HG03571 (cell line): ENCODE measurements around the gene ARHGEF28.

ENCODE experiments used
- ATAC-seq: cut with Tn5 transposase; IDR thresholded peaks from one replicate; pipeline ENCODE4 v1.9.1; 2021; ENCODE audit not compliant: unreplicated experiment

ARHGEF28 gene

DNA sequence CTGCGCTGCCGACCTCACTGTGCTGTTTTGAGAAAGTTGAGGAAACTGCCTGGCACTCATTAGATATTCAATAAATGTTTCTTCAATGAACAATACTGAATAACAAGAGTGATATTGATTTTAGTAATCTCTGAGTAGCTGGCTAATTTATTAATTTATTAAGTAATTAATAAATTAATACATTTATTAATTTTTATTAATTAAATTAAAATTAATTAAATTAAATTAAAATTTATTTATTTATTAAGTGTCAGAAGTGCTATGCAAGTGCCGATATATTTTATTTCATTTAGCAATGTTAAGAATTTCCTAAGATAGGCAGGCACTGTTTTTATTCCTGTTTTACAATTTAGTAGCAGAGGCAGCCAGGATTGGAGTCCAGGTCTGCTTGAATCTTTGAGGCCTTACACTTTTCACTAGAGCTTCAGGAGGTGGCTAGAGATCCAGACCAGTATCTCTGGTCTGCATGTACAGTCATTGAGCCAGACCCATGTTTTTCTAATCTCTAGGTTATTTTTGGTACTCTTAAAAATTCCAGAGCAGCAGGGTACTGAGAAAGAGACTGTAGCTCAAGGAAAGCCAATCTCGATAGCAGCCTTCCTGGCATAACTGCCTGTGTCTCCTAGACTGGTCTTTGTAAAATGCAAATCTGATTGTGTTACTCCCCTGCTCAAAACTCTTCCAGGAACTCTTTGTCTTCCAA lies 109.2 kb downstream of the ARHGEF28 start:
- no peak for ATAC-seq

DNA sequence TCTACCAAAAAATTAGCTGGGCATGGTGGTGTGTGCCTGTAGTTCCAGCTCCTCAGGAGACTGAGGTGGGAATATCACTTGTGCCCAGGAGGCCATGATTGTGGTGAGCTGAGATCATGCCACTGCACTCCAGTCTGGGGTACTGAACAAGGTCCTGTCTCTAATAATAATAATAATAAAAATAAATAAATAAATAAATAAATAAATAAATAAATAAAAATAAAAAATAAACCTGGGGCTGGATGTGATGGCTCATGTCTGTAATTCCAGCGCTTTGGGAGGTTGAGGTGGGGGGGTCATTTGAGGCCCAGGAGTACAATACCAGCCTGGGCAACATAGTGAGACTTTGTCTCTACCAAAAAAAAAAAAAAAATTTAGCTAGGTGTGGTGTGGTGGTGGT lies 113.7 kb downstream of the ARHGEF28 start:
- ATAC-seq: no peak

- no peak for ATAC-seq
Measured at GRCh38 chr5:73740274-73740790, 114.3 kb downstream of the ARHGEF28 start.

DNA sequence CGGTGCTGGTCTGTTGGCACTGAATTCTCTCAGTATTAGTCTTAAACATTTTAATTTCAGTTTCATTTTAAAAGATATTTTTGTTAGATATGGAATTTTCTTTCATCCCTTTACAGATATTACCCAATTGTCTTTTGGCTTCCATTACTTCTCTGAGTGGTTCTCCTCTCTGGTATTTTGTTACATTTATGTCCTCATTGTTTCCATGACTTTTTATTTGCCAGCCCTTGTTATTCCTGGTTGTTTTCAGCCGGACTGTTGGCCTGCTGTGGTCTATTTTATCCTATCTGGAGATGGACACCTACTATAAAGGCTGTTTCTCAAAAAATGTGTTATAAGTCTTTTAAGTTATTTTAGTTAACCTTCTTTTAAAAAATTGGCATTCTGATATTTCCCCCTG lies 117.2 kb downstream of the ARHGEF28 start:
- no peak for ATAC-seq

DNA sequence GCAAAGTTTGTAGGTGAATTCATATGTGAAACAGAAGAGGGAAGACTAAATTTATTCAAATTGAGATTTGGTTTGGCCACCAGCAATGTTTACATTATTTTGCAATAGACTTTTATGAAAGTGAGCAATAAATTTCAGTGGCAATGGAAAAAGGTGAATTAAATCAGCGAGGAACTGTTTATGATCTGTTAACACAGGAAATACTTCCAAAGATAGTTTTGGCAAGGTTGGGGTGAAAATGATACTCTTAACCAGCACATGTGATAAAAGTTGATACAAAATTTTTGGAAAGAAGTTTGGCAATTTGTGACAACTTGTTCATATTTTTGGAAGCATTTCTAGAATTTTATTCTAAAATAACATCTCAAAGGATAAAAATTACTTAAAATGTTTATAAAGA lies 119.8 kb downstream of the ARHGEF28 start:
- no peak for ATAC-seq

DNA sequence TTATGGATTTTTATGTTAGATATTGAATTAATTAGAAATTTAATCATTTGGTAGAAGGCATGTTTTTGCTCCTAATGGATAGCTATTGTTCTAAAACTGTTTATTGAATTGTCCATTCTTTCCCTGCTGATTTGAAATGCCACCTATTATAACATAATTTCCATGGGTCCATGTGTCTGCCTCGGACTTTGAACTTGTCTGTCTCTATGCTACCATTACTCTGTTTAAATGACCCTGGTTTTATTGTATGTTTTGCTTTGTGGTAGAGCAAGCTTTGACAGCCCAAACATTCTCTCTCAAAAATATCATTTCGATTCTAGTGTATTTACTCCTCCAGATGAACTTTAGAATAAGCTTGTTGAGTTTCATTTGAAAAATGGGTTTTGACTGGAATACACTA lies 120.6 kb downstream of the ARHGEF28 start:
- ATAC-seq: no peak

DNA sequence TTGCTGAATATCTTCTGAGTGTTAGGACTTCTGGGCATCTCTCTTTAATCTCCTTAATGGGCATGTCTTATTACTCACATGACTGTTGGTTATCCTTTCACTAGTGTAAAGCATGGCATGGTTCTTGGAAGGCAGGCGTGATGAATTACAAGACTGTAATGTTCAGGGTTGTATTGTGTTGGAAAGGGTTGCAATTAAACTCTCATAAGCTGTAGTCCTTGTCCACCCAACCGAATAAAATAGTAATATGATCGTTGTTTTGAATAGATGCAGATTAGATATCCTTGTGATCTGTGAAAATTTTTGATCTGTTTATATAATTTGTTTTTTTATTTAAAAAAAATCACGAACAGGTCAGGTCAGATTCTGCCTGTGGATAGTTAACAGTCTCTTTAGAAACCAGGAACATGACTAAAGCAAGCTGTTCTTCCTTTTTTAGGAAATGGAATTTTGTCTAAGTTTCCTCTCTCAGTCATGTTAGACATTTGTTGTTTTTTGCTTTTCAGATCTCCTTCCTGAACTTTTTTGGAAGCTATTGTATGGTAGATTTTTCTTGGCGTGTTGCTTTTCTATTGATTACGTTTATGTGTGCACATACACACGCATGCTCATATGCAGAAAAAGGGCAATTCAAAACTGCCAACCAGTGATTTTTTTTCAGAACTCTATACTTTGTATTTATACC lies 121.8 kb downstream of the ARHGEF28 start:
- ATAC-seq: no peak

GRCh38 chr5:73748510-73749400 lies 122.8 kb downstream of the ARHGEF28 start:
- no peak for ATAC-seq

DNA sequence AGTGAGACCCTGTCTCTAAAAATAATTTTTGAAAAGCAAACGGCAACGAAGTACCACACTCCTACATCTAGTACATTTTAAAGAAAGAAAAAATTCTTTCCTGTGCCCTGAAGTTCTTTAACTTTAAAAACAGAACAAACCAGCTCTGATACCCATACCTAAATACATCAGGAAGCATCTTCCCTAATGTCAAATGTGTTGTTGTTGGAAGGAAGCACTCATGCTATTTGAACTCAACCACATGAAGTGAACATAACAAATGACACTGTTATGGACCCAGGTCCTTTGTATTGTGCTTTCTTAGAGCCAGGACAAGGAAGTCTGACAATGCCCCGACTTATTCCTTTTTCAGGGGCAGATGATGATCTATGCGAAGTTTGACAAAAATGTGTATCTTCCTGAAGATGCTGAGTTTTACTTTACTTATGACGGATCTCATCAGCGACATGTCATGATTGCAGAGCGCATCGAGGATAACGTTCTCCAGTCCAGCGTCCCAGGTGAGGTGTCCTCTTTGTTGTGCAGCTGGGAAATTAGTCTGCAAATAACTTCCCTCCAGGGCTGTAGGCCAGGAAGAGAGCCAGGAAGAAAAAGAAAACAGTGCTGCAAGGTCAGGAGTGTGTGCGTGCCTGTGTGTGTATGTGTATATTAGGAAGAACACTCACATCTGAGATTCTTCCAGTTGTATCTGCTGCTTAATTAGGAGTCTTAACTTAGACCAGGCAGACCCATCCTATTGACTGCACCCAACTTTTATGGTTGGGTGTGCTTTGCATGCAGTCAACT lies 123.7 kb downstream of the ARHGEF28 start:
- ATAC-seq: no peak

DNA sequence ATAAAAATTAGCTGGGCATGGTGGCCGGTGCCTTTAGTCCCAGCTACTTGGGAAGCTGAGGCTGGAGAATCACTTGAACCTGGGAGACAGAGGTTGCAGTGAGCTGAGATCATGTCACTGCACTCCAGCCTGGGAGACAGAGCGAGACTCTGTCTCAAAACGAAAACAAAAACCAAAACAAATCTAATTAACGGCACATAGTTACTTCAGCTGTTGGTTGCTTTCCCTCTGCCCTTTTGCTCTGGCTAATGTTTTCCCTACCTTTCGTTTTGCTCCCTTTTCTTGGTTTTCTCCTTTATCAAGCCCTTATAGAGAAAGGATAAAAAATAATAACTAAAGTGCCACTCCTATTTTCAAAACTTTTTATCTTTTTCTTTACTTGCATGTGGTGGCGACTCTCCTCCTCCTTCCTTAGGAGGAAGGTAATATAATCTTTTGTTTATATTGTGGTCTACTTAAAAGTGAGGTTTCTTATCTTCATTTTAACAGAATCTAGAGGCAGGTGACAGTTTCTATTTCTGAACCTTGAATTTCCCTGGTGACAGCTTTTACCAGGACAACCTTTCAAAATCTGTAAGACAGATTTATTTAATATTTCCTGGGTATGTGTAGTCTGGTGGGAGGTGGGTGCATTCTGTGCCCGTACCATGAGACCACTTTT lies 125.4 kb downstream of the ARHGEF28 start:
- no peak for ATAC-seq

- ATAC-seq: no peak
Measured at GRCh38 chr5:73754254-73754653, 128.3 kb downstream of the ARHGEF28 start.

- ATAC-seq: no peak
Measured at GRCh38 chr5:73757416-73757815, 131.4 kb downstream of the ARHGEF28 start.

DNA sequence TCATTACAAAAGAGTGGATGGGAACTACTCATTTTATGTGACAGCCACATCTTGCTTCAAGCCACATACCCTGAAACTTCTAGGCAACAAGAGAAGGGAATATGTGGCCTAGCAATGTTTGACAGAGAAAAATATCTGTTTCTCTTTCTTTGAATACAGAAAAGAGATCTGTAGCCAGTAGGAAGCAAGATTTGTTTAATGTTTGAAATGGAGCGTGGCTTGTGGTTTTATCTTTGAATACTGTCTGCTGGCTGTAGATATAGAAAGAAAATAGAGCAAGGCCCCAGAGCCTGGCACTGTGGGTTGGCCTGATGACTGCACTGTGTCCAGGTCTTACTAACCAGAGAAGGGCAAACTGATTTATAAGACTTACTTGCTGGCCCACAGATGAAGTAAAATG lies 133.8 kb downstream of the ARHGEF28 start:
- no peak for ATAC-seq

DNA sequence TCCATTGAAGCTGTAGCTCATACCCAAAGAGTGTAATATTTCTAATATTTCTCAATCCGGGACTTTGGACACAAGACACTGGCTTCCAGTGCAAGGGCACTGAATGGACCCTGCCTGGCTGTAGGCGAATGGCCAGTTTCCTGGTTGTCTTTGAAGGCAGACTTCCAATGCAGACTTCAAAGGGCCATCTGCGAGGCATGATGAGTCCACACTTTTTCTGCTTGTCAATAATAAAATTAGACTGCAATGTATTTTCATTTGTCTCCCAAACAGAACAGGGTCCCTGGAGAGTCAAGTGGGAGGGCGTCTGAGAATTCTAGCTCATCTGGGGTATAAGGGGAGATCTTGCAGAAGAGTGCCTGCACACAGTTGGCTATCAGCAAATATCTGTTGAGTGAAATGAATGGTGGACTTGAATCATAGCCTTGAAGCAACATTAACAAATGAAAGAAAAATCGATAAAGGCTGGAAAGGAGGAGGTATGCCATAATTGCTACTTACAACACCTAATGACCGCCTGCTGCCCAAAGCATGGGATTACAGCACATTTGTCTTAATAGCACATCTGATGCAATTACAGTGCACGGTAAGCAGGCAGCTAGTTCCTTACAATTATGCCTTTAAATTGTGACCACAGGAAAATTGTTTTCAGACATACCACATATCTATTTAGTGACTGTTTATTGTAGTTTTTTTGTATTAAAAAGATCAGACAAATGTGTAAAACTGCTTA lies 137.5 kb downstream of the ARHGEF28 start:
- ATAC-seq: no peak

- no peak for ATAC-seq
Measured at GRCh38 chr5:73764586-73764985, 138.6 kb downstream of the ARHGEF28 start.

- no peak for ATAC-seq
Measured at GRCh38 chr5:73764996-73765395, 139.0 kb downstream of the ARHGEF28 start.

- no peak for ATAC-seq
Measured at GRCh38 chr5:73766902-73767301, 140.9 kb downstream of the ARHGEF28 start.

DNA sequence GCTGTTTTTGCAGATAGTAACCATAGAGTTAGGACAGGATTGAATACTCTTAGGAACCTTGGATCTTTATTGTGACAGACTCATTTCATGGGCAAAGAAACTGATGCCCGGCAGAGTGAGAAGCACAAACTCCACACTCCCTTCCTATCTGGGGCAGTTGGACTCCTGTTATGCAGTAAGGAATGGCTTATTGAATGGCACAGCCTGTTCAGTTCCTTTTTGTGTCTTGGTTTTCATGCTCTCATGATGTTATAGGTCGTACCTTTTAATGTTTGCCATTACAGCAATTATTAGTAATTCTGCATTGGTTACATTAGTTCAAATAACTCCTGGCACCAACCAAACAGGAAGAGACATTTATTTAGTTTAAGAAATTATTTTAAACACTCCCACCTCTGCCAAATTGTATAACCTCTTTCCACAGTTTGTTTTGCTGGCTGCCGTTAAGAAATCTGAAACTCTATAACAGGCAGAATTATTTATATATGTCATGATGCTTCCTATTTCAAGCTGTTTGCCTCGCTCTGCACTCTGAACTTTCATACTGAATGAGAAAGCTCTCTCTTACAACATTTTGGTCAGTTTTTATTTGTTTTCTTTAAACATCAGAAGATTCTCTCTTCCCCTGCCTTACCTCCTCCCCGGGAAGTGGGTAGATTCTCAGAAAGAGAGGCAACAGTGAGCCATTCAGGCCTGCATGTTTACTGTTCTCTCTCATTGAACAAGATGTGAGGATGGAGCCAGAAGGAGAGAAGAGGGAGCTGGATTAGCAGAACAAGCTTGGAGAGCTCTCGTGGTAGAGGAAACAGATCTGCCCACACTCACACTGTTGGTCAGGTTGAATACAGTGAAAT lies 144.4 kb downstream of the ARHGEF28 start:
- ATAC-seq: no peak

GRCh38 chr5:73774924-73775323 lies 148.9 kb downstream of the ARHGEF28 start:
- no peak for ATAC-seq
